Progenitor cell of endocrine pancreas (in vitro differentiated cells): Measurements from ENCODE around the gene FRMPD4. TPM values are rescaled to one million over a fixed set of nuclear protein-coding genes. Genes with fewer than 3 reads are reported as not detected.

Experiments
- DNase-seq: peaks from one replicate; pipeline ENCODE4 v3.0.0; 2021; ENCODE audit warnings: low spot score; ENCODE audit not compliant: unreplicated experiment
- H3K27ac Mint-ChIP-seq: 2 replicates; pipeline ENCODE4 v1.8.0; 2021; ENCODE audit warnings: mild to moderate bottlenecking, moderate library complexity, mixed read lengths
- H3K27me3 Mint-ChIP-seq: 2 replicates; pipeline ENCODE4 v1.8.0; 2021; ENCODE audit warnings: mixed read lengths
- H3K36me3 Mint-ChIP-seq: 2 replicates; pipeline ENCODE4 v1.8.0; 2022; ENCODE audit warnings: mixed read lengths; ENCODE audit not compliant: insufficient read depth
- H3K4me1 Mint-ChIP-seq: 2 replicates; pipeline ENCODE4 v1.8.0; 2021; ENCODE audit warnings: low read depth, mixed read lengths
- H3K4me3 Mint-ChIP-seq: 2 replicates; pipeline ENCODE4 v1.8.0; 2021; ENCODE audit warnings: low read depth, mild to moderate bottlenecking, moderate library complexity, mixed read lengths
- H3K9me3 Mint-ChIP-seq: 2 replicates; pipeline ENCODE4 v1.8.0; 2021; ENCODE audit warnings: low read depth, mixed read lengths
- CTCF ChIP-seq: fragments of 200-600 bp; sonication (generic); IDR thresholded peaks from one replicate; pipeline ENCODE4 v1.5.0; 2021; ENCODE audit warnings: antibody characterized with exemption, mild to moderate bottlenecking; ENCODE audit not compliant: unreplicated experiment
- total RNA-seq: library from RNA; stranded (reverse); gene quantifications from 2 replicates; pipeline ENCODE4 v1.2.1, GENCODE V29; 2021

FRMPD4 gene
- total RNA-seq, 1 donor from 2014 or later = 0.10 TPM

DNA sequence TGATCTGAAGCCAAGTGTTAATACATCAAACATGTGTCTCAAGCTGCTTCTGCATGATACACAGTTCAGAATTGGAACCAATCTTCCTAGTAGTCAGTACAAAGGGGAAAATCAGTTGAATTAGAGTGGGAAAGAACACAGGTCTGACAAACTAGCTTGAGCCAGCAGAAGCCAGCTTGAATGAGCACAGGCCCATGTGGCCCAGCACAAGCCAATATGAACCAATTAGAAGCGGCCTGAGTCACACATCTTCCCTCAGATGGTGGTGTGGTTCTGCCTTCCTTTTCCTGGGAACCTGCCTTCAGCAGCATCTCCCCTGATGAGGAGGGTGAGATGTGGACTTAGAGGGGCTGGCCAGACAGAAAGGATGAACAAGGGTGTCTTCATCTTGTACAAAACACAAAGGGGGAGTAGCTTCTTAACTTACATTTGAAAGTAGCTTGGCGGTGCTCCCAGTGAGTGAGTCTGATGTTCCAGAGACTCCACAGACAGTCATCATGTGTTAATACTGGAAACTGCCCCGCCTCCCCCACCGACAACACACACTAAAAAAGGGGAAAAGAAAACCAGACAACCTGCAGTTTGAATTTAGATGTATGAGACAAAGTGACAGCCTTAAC is 72.0 kb downstream of the FRMPD4 start:
- H3K4me1 Mint-ChIP-seq = no peaks in the 10 kb centered on the region
- H3K27ac Mint-ChIP-seq = no peak overlapping the region
- H3K9me3 Mint-ChIP-seq = no peaks in the 10 kb centered on the region
- no peak for DNase-seq
- no peak overlapping the region for H3K4me3 Mint-ChIP-seq
- no peaks in the 10 kb centered on the region for H3K27me3 Mint-ChIP-seq
- H3K36me3 Mint-ChIP-seq = no peaks in the 10 kb centered on the region
- TF ChIP-seq CTCF = no peak

DNA sequence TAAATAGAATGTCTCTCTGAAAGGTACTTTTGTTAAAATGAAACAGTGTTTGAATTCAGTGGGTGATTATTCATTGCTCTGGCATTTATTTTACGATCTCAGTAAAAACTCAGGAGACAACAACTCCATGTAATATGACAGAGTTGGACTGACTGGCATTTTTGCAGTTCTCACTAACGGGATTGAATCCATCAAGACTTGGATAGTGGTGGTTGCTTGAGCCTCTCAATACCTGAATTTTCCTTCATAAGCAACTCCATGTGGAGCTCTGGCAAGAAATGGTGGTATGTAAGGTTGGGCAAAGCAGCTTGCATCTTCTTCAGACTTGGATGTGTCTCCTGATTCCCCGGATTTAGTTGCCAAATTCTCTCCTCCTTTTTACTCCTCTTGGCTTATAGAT is 72.7 kb downstream of the FRMPD4 start:
- no peaks in the 10 kb centered on the region for H3K9me3 Mint-ChIP-seq
- no peak overlapping the region for H3K4me3 Mint-ChIP-seq
- H3K27me3 Mint-ChIP-seq = no peaks in the 10 kb centered on the region
- no peak for DNase-seq
- H3K4me1 Mint-ChIP-seq = no peaks in the 10 kb centered on the region
- H3K27ac Mint-ChIP-seq = no peak overlapping the region
- no peaks in the 10 kb centered on the region for H3K36me3 Mint-ChIP-seq
- TF ChIP-seq CTCF = no peak

GRCh38 chrX:12223650-12224049 is 85.4 kb downstream of the FRMPD4 start:
- peaks cover 1% of the 10 kb centered on the region for H3K4me1 Mint-ChIP-seq
- TF ChIP-seq CTCF = no peak
- DNase-seq = no peak

DNA sequence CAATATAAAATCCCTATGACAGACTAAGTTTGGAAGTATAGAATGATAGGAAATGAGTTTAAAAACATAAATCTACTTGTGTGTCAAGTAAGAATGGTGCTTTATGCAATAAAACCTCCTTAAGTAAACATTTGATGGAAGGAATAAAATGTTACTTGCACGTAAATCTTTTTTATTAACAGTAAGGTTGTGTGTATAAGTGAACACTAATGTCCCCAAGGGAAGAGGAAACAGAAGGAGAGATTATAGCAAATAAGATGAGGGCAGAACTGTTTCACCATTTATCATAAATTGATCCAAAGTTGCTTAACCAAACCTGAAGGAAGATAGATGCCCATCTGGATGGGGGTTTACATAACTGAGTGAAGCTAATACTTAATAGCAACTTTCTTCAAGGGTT is 86.8 kb downstream of the FRMPD4 start:
- peaks cover 10% of the 10 kb centered on the region for H3K9me3 Mint-ChIP-seq
- no peaks in the 10 kb centered on the region for H3K36me3 Mint-ChIP-seq
- DNase-seq = no peak
- no peak overlapping the region for H3K4me3 Mint-ChIP-seq
- H3K27me3 Mint-ChIP-seq = no peaks in the 10 kb centered on the region
- peaks cover 5% of the 10 kb centered on the region for H3K4me1 Mint-ChIP-seq
- no peak for TF ChIP-seq CTCF
- no peak overlapping the region for H3K27ac Mint-ChIP-seq

More at GRCh38 chrX:12223650-12224049, 85.4 kb downstream of the FRMPD4 start:
- Mint-ChIP-seq H3K27me3 (no peaks in the 10 kb centered on the region), H3K27ac (no peak overlapping the region), H3K36me3 (no peaks in the 10 kb centered on the region), H3K9me3 (peaks cover 10% of the 10 kb centered on the region), H3K4me3 (no peak overlapping the region)

DNA sequence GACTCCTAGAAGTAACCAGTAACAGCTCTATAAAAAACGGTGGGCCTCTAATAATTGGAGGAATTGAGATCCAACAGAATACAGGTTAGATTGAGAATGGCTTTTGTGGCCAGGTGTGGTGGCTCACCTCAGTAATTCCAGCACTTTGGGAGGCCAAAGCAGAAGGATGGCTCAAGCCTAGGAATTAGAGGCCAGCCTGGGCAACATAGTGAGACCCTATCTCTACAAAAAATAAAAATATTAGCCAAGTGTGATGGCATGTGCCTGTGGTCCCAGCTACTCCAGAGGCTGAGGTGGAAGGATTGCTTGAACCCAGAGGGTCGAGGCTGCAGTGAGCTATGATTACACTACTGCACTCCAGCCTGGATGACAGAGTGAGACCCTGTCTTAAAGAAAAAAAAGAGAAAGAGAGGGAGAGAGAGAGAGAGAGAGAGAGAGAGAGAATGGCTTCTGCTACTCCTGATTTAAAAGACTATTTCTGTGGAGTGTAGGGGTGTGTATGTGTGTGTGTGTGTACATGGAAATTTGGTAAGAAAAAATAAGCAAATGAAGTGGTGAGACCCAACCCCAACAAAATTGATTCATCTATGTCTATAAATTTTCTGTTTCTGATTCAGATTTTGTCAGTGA is 89.3 kb downstream of the FRMPD4 start:
- Mint-ChIP-seq H3K36me3 (no peaks in the 10 kb centered on the region), H3K27me3 (no peaks in the 10 kb centered on the region), H3K4me3 (no peak overlapping the region), H3K4me1 (peaks cover 5% of the 10 kb centered on the region), H3K9me3 (peaks cover 8% of the 10 kb centered on the region), H3K27ac (no peak overlapping the region)
- no peak for DNase-seq
- no peak for TF ChIP-seq CTCF
